HEK293 (cell line): ENCODE results near the gene SETD2.

Experiments
- CTCF ChIA-PET: fragments of 350-600 bp; formaldehyde crosslinking; extraction: SDS; loops from one replicate; lab custom pipeline; 2021; ENCODE audit warnings: antibody characterized with exemption; lab: Yijun Ruan, JAX
- POLR2A ChIA-PET: fragments of 300-600 bp; formaldehyde crosslinking; extraction: SDS; loops from one replicate; lab custom pipeline; 2020; ENCODE audit warnings: antibody characterized with exemption, inconsistent platforms; lab: Yijun Ruan, JAX
- H3K27ac ChIP-seq: fragments of 200-500 bp; sonication (Bioruptor generic); 2 replicates; pipeline ENCODE4 v1.5.1; 2014; ENCODE audit warnings: low read depth, low read length, control low read depth, inconsistent platforms; ENCODE audit errors: extremely low read depth
- H3K36me3 ChIP-seq, 2 experiments: fragments of 200-500 bp in 1 of 2; sonication (Bioruptor generic) in 1 of 2; 1 replicate in 1 of 2; 2 replicates in 1 of 2; pipeline ENCODE4 v1.5.1; 2014 to 2017; ENCODE audit warnings: inconsistent platforms in 2 of 2, low read length in 2 of 2; ENCODE audit not compliant: control insufficient read depth in 2 of 2, insufficient read depth in 1 of 2
- H3K4me1 ChIP-seq: fragments of 200-500 bp; sonication (Bioruptor generic); 2 replicates; pipeline ENCODE4 v1.5.1; 2014; ENCODE audit warnings: mild to moderate bottlenecking, low read length, inconsistent platforms; ENCODE audit not compliant: control insufficient read depth, insufficient read depth
- H3K4me3 ChIP-seq: 2 replicates; pipeline ENCODE4 v1.5.1; 2011; ENCODE audit warnings: low read depth, mild to moderate bottlenecking, control low read depth, low read length, moderate library complexity
- H3K9me3 ChIP-seq: fragments of 200-500 bp; sonication (Bioruptor generic); 2 replicates; pipeline ENCODE4 v1.5.1; 2014; ENCODE audit warnings: low read depth, low read length, inconsistent platforms; ENCODE audit not compliant: control insufficient read depth, insufficient read depth
- BCL11A ChIP-seq: fragments of 450-650 bp; formaldehyde crosslinking; IDR thresholded peaks from 2 replicates; pipeline ENCODE4 v1.5.1; 2016; ENCODE audit warnings: low read depth, missing biosample characterization, missing genetic modification characterization
- HOXC10 ChIP-seq: sonication (generic); formaldehyde crosslinking; IDR thresholded peaks from 2 replicates; pipeline ENCODE4 v1.8.1; 2023; ENCODE audit warnings: mild to moderate bottlenecking, missing genetic modification reagents
- KLF1 ChIP-seq: fragments of 450-650 bp; formaldehyde crosslinking; IDR thresholded peaks from 2 replicates; pipeline ENCODE4 v1.5.1; 2016; ENCODE audit warnings: missing biosample characterization, missing genetic modification characterization
- MEIS1 ChIP-seq: sonication (generic); formaldehyde crosslinking; IDR thresholded peaks from 2 replicates; pipeline ENCODE4 v1.8.1; 2022; ENCODE audit warnings: missing genetic modification reagents, mild to moderate bottlenecking, borderline replicate concordance
- SETDB1 ChIP-seq: IDR thresholded peaks from one replicate; pipeline ENCODE4 v1.6.1; 2017; ENCODE audit warnings: mild to moderate bottlenecking, low read length, moderate library complexity, mixed read lengths; ENCODE audit not compliant: insufficient read length
- SP2 ChIP-seq: fragments of 450-650 bp; formaldehyde crosslinking; IDR thresholded peaks from 2 replicates; pipeline ENCODE4 v1.5.1; 2016; ENCODE audit warnings: missing biosample characterization, missing genetic modification characterization
- SP7 ChIP-seq: fragments of 450-650 bp; formaldehyde crosslinking; IDR thresholded peaks from 2 replicates; pipeline ENCODE4 v1.5.1; 2016; ENCODE audit warnings: missing biosample characterization, missing genetic modification characterization
- YY2 ChIP-seq: fragments of 450-650 bp; formaldehyde crosslinking; IDR thresholded peaks from 2 replicates; pipeline ENCODE4 v1.5.1; 2016; ENCODE audit warnings: missing biosample characterization, missing genetic modification characterization
- ZBTB7A ChIP-seq: fragments of 450-650 bp; formaldehyde crosslinking; IDR thresholded peaks from 2 replicates; pipeline ENCODE4 v1.5.1; 2016; ENCODE audit warnings: low read depth, missing biosample characterization, missing genetic modification characterization
- ZFP69B ChIP-seq: fragments of 450-650 bp; formaldehyde crosslinking; IDR thresholded peaks from 2 replicates; pipeline ENCODE4 v1.5.1; 2016; ENCODE audit warnings: missing biosample characterization, missing genetic modification characterization
- ZNF133 ChIP-seq: fragments of 450-650 bp; formaldehyde crosslinking; IDR thresholded peaks from 2 replicates; pipeline ENCODE4 v1.5.1; 2016; ENCODE audit warnings: missing biosample characterization, missing genetic modification characterization
- ZNF266 ChIP-seq: fragments of 450-650 bp; formaldehyde crosslinking; IDR thresholded peaks from 2 replicates; pipeline ENCODE4 v1.5.1; 2016; ENCODE audit warnings: missing biosample characterization, missing genetic modification characterization, low read depth
- ZNF292 ChIP-seq: fragments of 450-650 bp; formaldehyde crosslinking; IDR thresholded peaks from 2 replicates; pipeline ENCODE4 v1.5.1; 2016; ENCODE audit warnings: low read depth, missing biosample characterization, missing genetic modification characterization, borderline replicate concordance
- ZNF585B ChIP-seq: fragments of 450-650 bp; formaldehyde crosslinking; IDR thresholded peaks from 2 replicates; pipeline ENCODE4 v1.5.1; 2016; ENCODE audit warnings: missing biosample characterization, missing genetic modification characterization
- ZNF600 ChIP-seq: fragments of 450-650 bp; formaldehyde crosslinking; IDR thresholded peaks from 2 replicates; pipeline ENCODE4 v1.5.1; 2016; ENCODE audit warnings: missing biosample characterization, missing genetic modification characterization
- ZNF610 ChIP-seq: fragments of 450-650 bp; formaldehyde crosslinking; IDR thresholded peaks from 2 replicates; pipeline ENCODE4 v1.5.1; 2016; ENCODE audit warnings: missing biosample characterization, missing genetic modification characterization, borderline replicate concordance
- ZNF664 ChIP-seq: fragments of 450-650 bp; formaldehyde crosslinking; IDR thresholded peaks from 2 replicates; pipeline ENCODE4 v1.5.1; 2016; ENCODE audit warnings: missing biosample characterization, missing genetic modification characterization
- ZNF76 ChIP-seq: fragments of 450-650 bp; formaldehyde crosslinking; IDR thresholded peaks from 2 replicates; pipeline ENCODE4; 2016; ENCODE audit warnings: low read depth, missing biosample characterization, missing genetic modification characterization, borderline replicate concordance
- TF ChIP-seq, protein P1 (sequence below): fragments of 450-650 bp; formaldehyde crosslinking; IDR thresholded peaks from 2 replicates; pipeline ENCODE4 v1.5.1; 2016; ENCODE audit warnings: missing biosample characterization, missing genetic modification characterization
- TF ChIP-seq, protein P2 (sequence below): fragments of 450-650 bp; formaldehyde crosslinking; IDR thresholded peaks from 2 replicates; pipeline ENCODE4 v1.5.1; 2016; ENCODE audit warnings: missing biosample characterization, missing genetic modification characterization
- TF ChIP-seq, protein P3 (sequence below): fragments of 450-650 bp; formaldehyde crosslinking; IDR thresholded peaks from 2 replicates; pipeline ENCODE4 v1.5.0; 2017; ENCODE audit warnings: missing biosample characterization, missing genetic modification characterization, borderline replicate concordance
- TF ChIP-seq, protein P4 (sequence below): fragments of 450-650 bp; formaldehyde crosslinking; IDR thresholded peaks from 2 replicates; pipeline ENCODE4 v1.5.1; 2017; ENCODE audit warnings: missing biosample characterization, mild to moderate bottlenecking, missing genetic modification characterization, moderate library complexity

SETD2 gene

DNA sequence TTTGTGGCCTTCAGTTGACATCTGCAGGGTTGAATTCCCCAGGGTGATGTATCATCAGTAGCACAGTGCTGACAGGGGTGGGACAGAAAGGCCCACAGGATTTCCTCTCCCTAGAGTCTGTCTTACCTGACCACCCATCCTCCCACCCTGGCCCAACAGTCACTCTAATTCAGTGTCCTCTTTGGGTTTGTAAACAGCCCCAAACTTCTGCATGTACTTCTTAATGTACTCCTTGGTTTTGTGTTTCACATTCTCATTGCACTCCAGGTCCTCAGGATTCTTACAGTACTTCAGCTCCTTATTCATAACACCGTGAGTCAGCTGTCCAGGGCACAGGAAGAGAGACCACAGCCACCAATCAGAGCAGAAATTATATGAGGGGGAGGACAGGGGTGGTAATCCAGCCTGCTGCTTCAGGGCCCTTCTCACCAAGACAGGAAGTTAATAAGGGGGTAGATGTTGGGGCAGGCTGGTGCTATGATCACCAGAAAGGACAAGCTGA is 146.9 kb downstream of the SETD2 start:
- CTCF ChIA-PET = no interaction called here
- Histone ChIP-seq H3K27ac (no peak overlapping the region), H3K36me3 (peaks cover 0 to 64% of the 10 kb centered on the region in 2 experiments; a peak in 1 of 3 replicates), H3K4me1 (no peaks in the 10 kb centered on the region), H3K9me3 (no peaks in the 10 kb centered on the region)
- POLR2A ChIA-PET = no interaction called here
- TF ChIP-seq ZNF600 (tag by site-specific recombination) (0 out of 2 replicates have a peak, but pooled peaks have one; percentile 14), SP2 (tag by site-specific recombination) (peak; percentile 12; the same call in 1 of the 2 replicates), SP7 (tag by site-specific recombination) (peak; percentile 45; the same call in 1 of the 2 replicates), ZNF133 (tag by site-specific recombination) (no peak)
- TF ChIP-seq, all 188 proteins: peak for 3
- no peak overlapping the region for H3K4me3 ChIP-seq

DNA sequence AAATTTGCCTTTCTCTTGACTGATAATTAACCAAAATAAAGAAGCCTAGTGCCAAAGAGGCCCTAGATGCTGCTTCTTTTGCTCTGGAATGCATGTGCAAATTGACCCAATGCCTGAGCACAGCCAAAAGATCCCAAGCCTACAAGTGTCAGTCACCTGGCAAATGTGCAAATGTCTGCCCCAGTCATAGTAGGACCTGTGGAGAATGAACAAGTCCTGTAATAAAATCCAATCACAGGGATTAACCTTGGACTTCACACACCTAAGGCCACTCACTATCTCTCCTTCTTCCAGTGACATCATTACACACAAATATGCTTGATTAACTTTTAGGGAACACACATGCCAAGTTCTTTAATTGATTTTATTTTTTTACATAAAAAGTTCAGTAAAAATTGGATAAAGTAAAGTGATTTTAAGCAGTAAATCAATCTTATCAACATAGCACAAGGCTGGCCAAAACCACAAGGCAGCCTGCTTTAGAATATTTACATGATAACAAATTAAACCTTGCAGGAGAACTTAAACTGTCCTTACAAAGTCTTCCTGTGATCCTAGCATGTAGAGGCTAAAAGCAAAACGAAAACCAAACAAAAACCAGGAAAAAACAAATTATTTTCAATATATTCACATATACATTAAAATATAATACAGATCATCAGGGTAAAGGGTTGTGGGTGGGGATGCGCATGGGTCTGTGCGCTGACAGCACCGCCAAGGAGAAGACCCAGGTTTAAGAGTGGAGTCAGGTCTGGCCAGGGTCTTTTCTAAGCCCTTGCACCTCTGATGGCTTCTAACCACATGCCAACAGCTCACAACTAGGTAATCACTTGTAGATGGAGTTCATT is 147.6 kb downstream of the SETD2 start:
- peaks cover 0 to 64% of the 10 kb centered on the region in 2 experiments; a peak in 1 of 3 replicates for H3K36me3 ChIP-seq

More for the DNA sequence above, 147.6 kb downstream of the SETD2 start:
- ChIA-PET POLR2A (no interaction called here), CTCF (no interaction called here)
- Histone ChIP-seq H3K9me3 (no peaks in the 10 kb centered on the region), H3K4me3 (no peak overlapping the region), H3K4me1 (no peaks in the 10 kb centered on the region), H3K27ac (no peak overlapping the region)
- TF ChIP-seq ZNF292 (tag by site-specific recombination) (no peak), YY2 (tag by site-specific recombination) (no peak), ZNF266 (tag by site-specific recombination) (no peak), ZNF610 (tag by site-specific recombination) (no peak), KLF1 (tag by site-specific recombination) (no peak), MEIS1 (CRISPR knock-in tag) (no peak), BCL11A (tag by site-specific recombination) (no peak), ZNF585B (tag by site-specific recombination) (no peak), ZNF664 (tag by site-specific recombination) (no peak), ZBTB7A (tag by site-specific recombination) (no peak), SETDB1 (no peak), HOXC10 (CRISPR knock-in tag) (no peak), ZNF76 (tag by site-specific recombination) (no peak), ZFP69B (tag by site-specific recombination) (no peak)
- TF ChIP-seq, protein P1, sequence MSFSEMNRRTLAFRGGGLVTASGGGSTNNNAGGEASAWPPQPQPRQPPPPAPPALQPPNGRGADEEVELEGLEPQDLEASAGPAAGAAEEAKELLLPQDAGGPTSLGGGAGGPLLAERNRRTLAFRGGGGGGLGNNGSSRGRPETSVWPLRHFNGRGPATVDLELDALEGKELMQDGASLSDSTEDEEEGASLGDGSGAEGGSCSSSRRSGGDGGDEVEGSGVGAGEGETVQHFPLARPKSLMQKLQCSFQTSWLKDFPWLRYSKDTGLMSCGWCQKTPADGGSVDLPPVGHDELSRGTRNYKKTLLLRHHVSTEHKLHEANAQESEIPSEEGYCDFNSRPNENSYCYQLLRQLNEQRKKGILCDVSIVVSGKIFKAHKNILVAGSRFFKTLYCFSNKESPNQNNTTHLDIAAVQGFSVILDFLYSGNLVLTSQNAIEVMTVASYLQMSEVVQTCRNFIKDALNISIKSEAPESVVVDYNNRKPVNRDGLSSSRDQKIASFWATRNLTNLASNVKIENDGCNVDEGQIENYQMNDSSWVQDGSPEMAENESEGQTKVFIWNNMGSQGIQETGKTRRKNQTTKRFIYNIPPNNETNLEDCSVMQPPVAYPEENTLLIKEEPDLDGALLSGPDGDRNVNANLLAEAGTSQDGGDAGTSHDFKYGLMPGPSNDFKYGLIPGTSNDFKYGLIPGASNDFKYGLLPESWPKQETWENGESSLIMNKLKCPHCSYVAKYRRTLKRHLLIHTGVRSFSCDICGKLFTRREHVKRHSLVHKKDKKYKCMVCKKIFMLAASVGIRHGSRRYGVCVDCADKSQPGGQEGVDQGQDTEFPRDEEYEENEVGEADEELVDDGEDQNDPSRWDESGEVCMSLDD (tag by site-specific recombination) = no peak
- TF ChIP-seq, protein P2, sequence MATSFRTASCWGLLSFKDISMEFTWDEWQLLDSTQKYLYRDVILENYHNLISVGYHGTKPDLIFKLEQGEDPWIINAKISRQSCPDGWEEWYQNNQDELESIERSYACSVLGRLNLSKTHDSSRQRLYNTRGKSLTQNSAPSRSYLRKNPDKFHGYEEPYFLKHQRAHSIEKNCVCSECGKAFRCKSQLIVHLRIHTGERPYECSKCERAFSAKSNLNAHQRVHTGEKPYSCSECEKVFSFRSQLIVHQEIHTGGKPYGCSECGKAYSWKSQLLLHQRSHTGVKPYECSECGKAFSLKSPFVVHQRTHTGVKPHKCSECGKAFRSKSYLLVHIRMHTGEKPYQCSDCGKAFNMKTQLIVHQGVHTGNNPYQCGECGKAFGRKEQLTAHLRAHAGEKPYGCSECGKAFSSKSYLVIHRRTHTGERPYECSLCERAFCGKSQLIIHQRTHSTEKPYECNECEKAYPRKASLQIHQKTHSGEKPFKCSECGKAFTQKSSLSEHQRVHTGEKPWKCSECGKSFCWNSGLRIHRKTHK = no peak
- TF ChIP-seq, protein P3, sequence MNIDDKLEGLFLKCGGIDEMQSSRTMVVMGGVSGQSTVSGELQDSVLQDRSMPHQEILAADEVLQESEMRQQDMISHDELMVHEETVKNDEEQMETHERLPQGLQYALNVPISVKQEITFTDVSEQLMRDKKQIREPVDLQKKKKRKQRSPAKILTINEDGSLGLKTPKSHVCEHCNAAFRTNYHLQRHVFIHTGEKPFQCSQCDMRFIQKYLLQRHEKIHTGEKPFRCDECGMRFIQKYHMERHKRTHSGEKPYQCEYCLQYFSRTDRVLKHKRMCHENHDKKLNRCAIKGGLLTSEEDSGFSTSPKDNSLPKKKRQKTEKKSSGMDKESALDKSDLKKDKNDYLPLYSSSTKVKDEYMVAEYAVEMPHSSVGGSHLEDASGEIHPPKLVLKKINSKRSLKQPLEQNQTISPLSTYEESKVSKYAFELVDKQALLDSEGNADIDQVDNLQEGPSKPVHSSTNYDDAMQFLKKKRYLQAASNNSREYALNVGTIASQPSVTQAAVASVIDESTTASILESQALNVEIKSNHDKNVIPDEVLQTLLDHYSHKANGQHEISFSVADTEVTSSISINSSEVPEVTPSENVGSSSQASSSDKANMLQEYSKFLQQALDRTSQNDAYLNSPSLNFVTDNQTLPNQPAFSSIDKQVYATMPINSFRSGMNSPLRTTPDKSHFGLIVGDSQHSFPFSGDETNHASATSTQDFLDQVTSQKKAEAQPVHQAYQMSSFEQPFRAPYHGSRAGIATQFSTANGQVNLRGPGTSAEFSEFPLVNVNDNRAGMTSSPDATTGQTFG = no peak
- TF ChIP-seq, protein P4, sequence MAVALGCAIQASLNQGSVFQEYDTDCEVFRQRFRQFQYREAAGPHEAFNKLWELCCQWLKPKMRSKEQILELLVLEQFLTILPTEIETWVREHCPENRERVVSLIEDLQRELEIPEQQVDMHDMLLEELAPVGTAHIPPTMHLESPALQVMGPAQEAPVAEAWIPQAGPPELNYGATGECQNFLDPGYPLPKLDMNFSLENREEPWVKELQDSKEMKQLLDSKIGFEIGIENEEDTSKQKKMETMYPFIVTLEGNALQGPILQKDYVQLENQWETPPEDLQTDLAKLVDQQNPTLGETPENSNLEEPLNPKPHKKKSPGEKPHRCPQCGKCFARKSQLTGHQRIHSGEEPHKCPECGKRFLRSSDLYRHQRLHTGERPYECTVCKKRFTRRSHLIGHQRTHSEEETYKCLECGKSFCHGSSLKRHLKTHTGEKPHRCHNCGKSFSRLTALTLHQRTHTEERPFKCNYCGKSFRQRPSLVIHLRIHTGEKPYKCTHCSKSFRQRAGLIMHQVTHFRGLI = no peak
